Activated T-cell treated with anti-CD3 and anti-CD28 coated beads, Interleukin-2, amount 50 U/mL, for 72 hours (primary cell): ENCODE measurements around the gene NRG2. TPM values are rescaled to one million over a fixed set of nuclear protein-coding genes. Genes with fewer than 3 reads are reported as not detected.

ENCODE experiments used
- ATAC-seq, 2 donors: fragments of 150-1000 bp; cut with Tn5 transposase; replicated peaks in 1 of 2; 2 replicates each; pipeline ENCODE4 v1.10.0; 2021; ENCODE audit warnings: moderate library complexity in 2 of 2, mild to moderate bottlenecking in 1 of 2
- DNase-seq, 2 donors: peaks; one replicate each; pipeline ENCODE4 v3.0.0; 2021 to 2022; ENCODE audit warnings: mixed read lengths in 1 of 2
- H3K27ac Mint-ChIP-seq: one replicate; pipeline ENCODE4 v1.8.0; 2022; ENCODE audit warnings: mild to moderate bottlenecking, moderate library complexity, mixed read lengths
- H3K27me3 Mint-ChIP-seq: one replicate; pipeline ENCODE4 v1.8.0; 2022; ENCODE audit warnings: low read depth, mixed read lengths
- H3K36me3 Mint-ChIP-seq, 2 donors: one replicate each; pipeline ENCODE4 v1.8.0; 2022; ENCODE audit warnings: mixed read lengths in 2 of 2, mild to moderate bottlenecking in 1 of 2; ENCODE audit not compliant: insufficient read depth in 2 of 2
- H3K4me1 Mint-ChIP-seq: one replicate; pipeline ENCODE4 v1.8.0; 2022; ENCODE audit warnings: low read depth, mixed read lengths
- H3K4me3 Mint-ChIP-seq, 2 donors: one replicate each; pipeline ENCODE4 v1.8.0; 2022; ENCODE audit warnings: mild to moderate bottlenecking in 2 of 2, mixed read lengths in 2 of 2, moderate library complexity in 2 of 2
- H3K9me3 Mint-ChIP-seq, 2 donors: one replicate each; pipeline ENCODE4 v1.8.0; 2022; ENCODE audit warnings: mixed read lengths in 2 of 2
- total RNA-seq, 2 donors: library from RNA; stranded (reverse); gene quantifications; one replicate each; pipeline ENCODE4 v1.2.3, GENCODE V29; 2022

NRG2 gene
- total RNA-seq, 2 donors from 2014 or later: 0.07 to 0.23 TPM

DNA sequence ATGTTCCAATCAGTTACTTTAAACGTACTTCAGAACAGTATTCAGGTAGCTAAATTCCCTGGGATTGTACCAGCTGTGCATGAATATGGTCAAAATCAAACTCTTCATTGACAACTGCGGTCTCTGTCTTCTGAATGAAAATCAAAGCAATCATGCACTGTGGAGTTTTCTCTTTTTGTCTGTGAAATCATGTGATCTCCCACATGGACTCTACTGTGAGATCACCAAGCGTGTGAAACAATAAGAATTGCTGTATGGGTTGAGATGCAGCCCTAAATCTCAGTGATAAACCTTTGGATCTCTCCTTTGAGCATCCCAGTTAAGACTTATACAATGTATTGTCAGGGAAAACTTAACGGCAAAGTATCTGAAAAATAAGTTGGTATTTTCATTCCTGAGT is 6.1 kb downstream of the NRG2 start:
- peaks cover 0 to 2% of the 10 kb centered on the region in 2 donors for H3K36me3 Mint-ChIP-seq
- peaks cover 7% of the 10 kb centered on the region for H3K4me1 Mint-ChIP-seq
- no peak overlapping the region for H3K4me3 Mint-ChIP-seq
- ATAC-seq (no peak), DNase-seq (no peak)
- H3K27me3 Mint-ChIP-seq: peaks cover 81% of the 10 kb centered on the region
- H3K27ac Mint-ChIP-seq: no peak overlapping the region
- H3K9me3 Mint-ChIP-seq: no peaks in the 10 kb centered on the region

DNA sequence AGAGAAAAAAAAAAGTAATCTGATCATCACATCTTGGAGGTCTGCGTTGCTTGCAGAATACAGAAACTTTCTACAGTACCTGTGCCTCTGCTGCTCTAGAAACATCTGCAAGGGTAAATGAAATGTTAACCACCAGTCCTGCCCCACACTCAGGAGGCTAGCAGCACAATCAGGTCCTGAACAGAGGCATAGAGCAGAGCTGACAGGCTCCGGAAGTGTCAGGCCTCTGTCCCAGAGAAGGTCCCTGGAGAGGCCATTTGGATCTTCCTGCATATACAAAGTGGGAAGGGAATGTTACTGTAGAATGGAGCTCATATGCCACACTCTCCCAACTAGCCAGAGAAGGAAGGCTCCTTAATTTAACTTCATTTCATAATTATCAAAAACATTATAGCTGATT is 7.2 kb downstream of the NRG2 start:
- Mint-ChIP-seq H3K27ac (no peak overlapping the region), H3K36me3 (no peaks in the 10 kb centered on the region), H3K9me3 (no peaks in the 10 kb centered on the region), H3K4me3 (no peak overlapping the region), H3K4me1 (no peaks in the 10 kb centered on the region), H3K27me3 (peaks cover 77% of the 10 kb centered on the region)
- DNase-seq (no peak), ATAC-seq (no peak)

DNA sequence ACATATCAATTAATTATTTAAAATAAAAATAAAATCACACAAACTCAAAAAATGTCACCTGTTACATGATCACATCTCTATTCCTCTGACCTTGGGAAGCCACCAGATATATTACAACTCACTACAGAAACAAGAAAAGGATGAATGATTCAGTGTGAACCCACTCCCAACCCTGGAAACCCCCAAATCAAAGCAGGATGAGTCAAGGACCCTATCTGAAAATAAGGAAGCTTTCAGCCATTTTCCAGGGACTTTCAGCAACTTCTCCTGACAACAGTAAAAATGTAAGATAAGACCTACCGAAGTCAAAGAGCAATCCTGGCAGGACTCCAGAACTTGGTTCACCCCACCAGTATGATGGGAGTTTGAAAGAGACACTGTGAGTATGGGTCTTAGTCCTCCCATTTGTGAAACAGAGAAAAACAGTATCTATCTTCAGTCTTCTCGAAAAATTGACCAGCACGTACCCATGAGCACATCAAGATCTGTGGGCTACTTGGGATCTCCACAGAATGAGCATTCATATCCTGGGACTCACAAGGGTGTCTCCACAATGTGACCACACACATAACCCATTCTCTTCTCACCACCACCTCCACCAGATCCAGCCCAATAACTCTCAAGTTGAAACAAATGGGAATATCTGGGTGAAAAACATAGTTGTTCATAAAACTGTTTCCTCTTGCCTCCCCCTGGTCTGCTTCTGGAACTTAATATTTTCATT is 9.9 kb downstream of the NRG2 start:
- Mint-ChIP-seq H3K4me3 (no peak overlapping the region), H3K27ac (no peak overlapping the region), H3K4me1 (no peaks in the 10 kb centered on the region), H3K36me3 (no peaks in the 10 kb centered on the region), H3K9me3 (no peaks in the 10 kb centered on the region), H3K27me3 (peaks cover 58% of the 10 kb centered on the region)
- no peak for DNase-seq
- no peak for ATAC-seq

GRCh38 chr5:140032296-140032695 is 10.8 kb downstream of the NRG2 start:
- ATAC-seq: no peak
- H3K4me3 Mint-ChIP-seq: no peak overlapping the region
- no peak overlapping the region for H3K27ac Mint-ChIP-seq
- no peak for DNase-seq
- no peaks in the 10 kb centered on the region for H3K4me1 Mint-ChIP-seq
- no peaks in the 10 kb centered on the region for H3K9me3 Mint-ChIP-seq
- no peaks in the 10 kb centered on the region for H3K36me3 Mint-ChIP-seq
- H3K27me3 Mint-ChIP-seq: peaks cover 54% of the 10 kb centered on the region

GRCh38 chr5:140027807-140028206 is 15.3 kb downstream of the NRG2 start:
- Mint-ChIP-seq H3K27me3 (peaks cover 38% of the 10 kb centered on the region), H3K9me3 (no peaks in the 10 kb centered on the region), H3K27ac (no peak overlapping the region), H3K4me1 (no peaks in the 10 kb centered on the region), H3K4me3 (no peak overlapping the region), H3K36me3 (no peaks in the 10 kb centered on the region)
- DNase-seq (no peak), ATAC-seq (no peak)

DNA sequence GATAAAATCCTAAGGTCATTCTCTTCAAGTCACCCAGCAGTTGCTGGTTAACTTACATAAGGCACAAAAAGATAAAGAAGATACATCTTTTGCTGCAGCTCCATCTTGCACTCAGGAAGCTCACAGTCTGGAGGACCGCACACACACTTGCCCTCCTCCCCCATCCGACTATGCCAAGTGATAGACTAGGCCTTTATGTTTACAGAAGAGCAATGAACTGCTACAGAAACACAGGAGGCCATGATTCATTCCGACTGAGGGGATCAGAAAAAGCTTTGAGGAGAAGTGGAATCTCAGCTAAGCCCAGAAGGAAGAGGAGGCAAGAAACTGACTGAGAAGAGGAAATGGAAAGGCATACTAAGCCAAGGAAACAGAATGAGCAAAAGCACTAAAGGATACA is 17.4 kb downstream of the NRG2 start:
- Mint-ChIP-seq H3K27ac (no peak overlapping the region), H3K27me3 (peaks cover 26% of the 10 kb centered on the region), H3K4me3 (no peak overlapping the region), H3K9me3 (no peaks in the 10 kb centered on the region), H3K36me3 (no peaks in the 10 kb centered on the region), H3K4me1 (no peaks in the 10 kb centered on the region)
- DNase-seq: no peak
- no peak for ATAC-seq

GRCh38 chr5:140024928-140025327 is 18.2 kb downstream of the NRG2 start:
- DNase-seq (no peak), ATAC-seq (no peak)
- Mint-ChIP-seq H3K4me1 (no peaks in the 10 kb centered on the region), H3K4me3 (no peak overlapping the region), H3K36me3 (no peaks in the 10 kb centered on the region), H3K9me3 (no peaks in the 10 kb centered on the region), H3K27me3 (peaks cover 26% of the 10 kb centered on the region), H3K27ac (no peak overlapping the region)

DNA sequence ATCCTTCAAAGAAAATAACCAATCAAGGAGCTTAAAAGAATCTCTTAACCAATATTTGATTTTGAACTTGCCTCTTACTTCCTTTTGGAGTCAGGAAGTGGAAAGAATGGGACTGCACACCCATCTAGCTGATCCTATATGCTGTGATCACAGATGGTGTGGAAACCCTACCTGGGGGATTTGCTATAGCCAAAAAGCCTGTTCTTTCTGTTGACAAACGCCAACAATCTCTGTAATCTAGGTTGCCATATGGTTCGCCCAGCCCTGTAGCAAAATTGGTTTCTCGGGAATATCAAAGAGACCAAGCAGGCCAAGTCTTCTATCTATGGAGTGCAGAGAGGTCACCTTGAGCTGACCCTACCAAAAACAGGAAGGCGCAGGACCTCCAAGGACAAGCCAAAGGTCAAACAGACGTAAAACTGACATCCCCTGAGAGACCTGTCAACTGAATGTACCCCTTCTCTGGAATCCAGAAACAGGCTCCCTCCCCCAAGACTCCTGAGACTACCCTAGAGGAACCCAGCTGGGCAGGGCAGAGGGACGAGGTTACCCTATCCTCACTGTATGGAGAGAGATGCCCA is 19.4 kb downstream of the NRG2 start:
- no peak overlapping the region for H3K27ac Mint-ChIP-seq
- no peaks in the 10 kb centered on the region for H3K36me3 Mint-ChIP-seq
- no peak for DNase-seq
- no peak for ATAC-seq
- H3K4me1 Mint-ChIP-seq: no peaks in the 10 kb centered on the region
- peaks cover 21% of the 10 kb centered on the region for H3K27me3 Mint-ChIP-seq
- H3K9me3 Mint-ChIP-seq: no peaks in the 10 kb centered on the region
- H3K4me3 Mint-ChIP-seq: no peak overlapping the region

DNA sequence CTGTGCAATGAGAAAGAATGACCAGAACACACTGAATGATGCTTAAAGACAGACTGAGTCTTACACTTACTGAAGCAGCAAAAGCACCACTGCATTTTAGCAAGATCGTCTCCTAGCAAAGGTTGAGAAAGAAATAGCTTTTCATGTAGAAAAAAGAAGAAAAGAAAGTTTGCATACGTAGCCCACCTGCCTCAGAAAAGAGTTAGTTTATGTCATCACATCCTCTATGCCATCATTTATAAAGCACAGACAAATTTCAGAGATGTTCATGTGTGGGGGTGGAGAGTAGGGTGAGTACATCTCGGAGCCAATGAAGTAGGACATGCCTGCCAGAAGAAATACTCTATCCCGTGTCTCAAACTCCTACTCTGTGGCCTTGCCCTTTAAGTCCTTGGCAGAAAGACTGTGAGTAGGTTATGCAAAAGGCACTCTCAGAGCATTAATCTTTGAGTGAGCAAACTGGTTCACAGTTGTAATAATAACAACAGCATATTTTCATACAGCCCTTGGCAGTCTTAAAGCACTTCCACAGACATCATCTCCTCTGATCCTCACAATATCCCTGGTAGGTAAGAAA is 22.4 kb downstream of the NRG2 start:
- DNase-seq: no peak
- H3K4me3 Mint-ChIP-seq: no peak overlapping the region
- no peaks in the 10 kb centered on the region for H3K36me3 Mint-ChIP-seq

DNA sequence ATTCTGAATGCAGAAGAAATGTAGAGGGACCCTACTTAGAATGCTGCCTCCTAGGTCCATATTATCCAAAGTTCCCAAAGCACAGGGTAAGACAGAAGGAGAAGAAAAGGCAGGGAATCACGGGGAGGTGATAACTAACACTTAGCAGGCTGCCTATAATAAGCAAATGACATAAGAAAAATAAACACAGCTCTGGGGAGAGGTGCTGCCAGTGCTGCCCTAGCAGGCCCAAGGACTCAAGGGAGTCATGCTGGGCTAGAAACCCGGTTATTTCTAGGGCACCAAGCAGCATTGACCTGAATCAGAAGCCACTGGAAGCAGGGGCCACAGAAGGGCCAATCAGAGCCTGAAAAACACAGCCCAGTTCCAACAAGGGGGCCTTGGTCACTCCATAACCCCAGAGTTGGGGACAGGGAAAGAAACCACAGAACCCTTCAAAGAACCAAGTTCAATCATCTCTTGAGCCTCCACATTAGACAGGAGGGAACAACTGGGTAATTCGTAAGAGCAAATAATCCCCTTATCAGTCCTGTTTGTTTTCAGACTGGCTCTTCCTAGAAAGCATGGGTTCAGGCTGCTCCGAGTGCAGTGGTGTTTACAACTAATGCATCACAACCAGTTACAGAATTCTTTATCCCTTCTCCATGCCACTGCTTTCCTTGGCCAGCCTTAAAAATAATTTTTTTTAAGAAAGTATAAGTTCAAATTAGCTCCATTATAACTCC is 24.0 kb downstream of the NRG2 start:
- Mint-ChIP-seq H3K27ac (no peak overlapping the region), H3K4me1 (no peaks in the 10 kb centered on the region), H3K27me3 (no peaks in the 10 kb centered on the region), H3K4me3 (no peak overlapping the region), H3K9me3 (no peaks in the 10 kb centered on the region), H3K36me3 (no peaks in the 10 kb centered on the region)
- DNase-seq (no peak), ATAC-seq (no peak)

More for the DNA sequence above, 22.4 kb downstream of the NRG2 start:
- Mint-ChIP-seq H3K4me1 (no peaks in the 10 kb centered on the region), H3K9me3 (no peaks in the 10 kb centered on the region), H3K27ac (no peak overlapping the region), H3K27me3 (peaks cover 8% of the 10 kb centered on the region)
- ATAC-seq: no peak

GRCh38 chr5:140018517-140018916 is 24.6 kb downstream of the NRG2 start:
- no peaks in the 10 kb centered on the region for H3K36me3 Mint-ChIP-seq
- no peak overlapping the region for H3K27ac Mint-ChIP-seq
- no peaks in the 10 kb centered on the region for H3K27me3 Mint-ChIP-seq
- no peak overlapping the region for H3K4me3 Mint-ChIP-seq
- no peak for ATAC-seq
- H3K9me3 Mint-ChIP-seq: no peaks in the 10 kb centered on the region
- DNase-seq: no peak
- H3K4me1 Mint-ChIP-seq: no peaks in the 10 kb centered on the region

- ATAC-seq: no peak
- Mint-ChIP-seq H3K4me3 (no peak overlapping the region), H3K27ac (no peak overlapping the region), H3K4me1 (no peaks in the 10 kb centered on the region), H3K9me3 (no peaks in the 10 kb centered on the region), H3K36me3 (no peaks in the 10 kb centered on the region), H3K27me3 (no peaks in the 10 kb centered on the region)
- DNase-seq: no peak
Observed at GRCh38 chr5:140018096-140018481, 25.0 kb downstream of the NRG2 start.

DNA sequence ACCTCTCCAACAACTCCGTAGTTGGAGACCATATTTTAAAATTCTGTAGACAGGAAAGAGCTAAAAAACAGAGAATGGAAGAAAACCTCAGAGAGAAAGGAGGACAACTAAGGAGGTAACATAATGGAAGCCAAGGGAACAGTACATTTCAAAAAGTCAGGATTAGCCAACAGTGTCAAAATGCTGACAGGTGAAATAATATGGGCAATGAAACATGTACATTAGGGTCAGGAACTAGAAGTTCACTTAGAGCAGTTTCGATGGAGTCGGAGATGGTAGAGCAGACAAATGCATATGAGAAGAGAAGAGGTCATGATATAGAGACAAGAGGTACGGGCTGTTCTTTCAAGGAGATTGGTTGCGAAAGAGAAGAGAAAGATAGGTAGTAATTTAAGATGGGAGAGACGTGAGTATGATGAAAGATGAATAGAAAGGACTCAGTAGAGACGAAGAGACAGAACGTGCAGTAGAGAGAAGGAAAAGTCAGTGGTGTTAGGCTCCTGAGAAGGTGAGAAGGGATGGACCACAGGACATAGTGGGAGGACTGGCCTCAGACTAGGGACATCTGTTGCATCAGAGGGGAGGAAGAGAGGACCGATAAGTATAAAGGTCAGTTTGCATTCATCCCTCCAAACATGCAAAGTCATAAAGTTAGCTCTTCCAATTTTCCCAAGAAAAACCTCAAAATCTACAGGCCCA is 25.6 kb downstream of the NRG2 start:
- no peak overlapping the region for H3K27ac Mint-ChIP-seq
- H3K4me3 Mint-ChIP-seq: no peak overlapping the region
- no peaks in the 10 kb centered on the region for H3K36me3 Mint-ChIP-seq
- no peaks in the 10 kb centered on the region for H3K4me1 Mint-ChIP-seq
- ATAC-seq (no peak), DNase-seq (no peak)
- no peaks in the 10 kb centered on the region for H3K27me3 Mint-ChIP-seq
- H3K9me3 Mint-ChIP-seq: no peaks in the 10 kb centered on the region
